ENCODE data around the gene DNM1.

- TF ChIP-seq GATA2 (IDR thresholded peaks at IDR 0.05; ENCODE audit: low read depth, low read length) (no peak), GATA3 (IDR thresholded peaks at IDR 0.05; ENCODE audit: low read depth, low read length) (no peak)
Observed at GRCh38 chr9:128180001-128180400, 23.2 kb upstream of the DNM1 start.
